H1 (cell line): ENCODE measurements around the gene HEATR1. TPM values are rescaled to one million over a fixed set of nuclear protein-coding genes. Genes with fewer than 3 reads are reported as not detected.

Source experiments
- CTCF ChIA-PET: fragments of 300-600 bp; sonication (Branson Sonifier 250); formaldehyde crosslinking; loops from one replicate; lab custom pipeline; 2021; ENCODE audit not compliant: partially characterized antibody; lab: Charles Lee
- POLR2A ChIA-PET: fragments of 300-600 bp; sonication (Branson Sonifier 250); formaldehyde crosslinking; loops from one replicate; lab custom pipeline; 2021; ENCODE audit warnings: inconsistent platforms; ENCODE audit not compliant: partially characterized antibody; lab: Charles Lee
- DNase-seq, 2 experiments: peaks; one replicate each; pipeline versions ENCODE4 v3.0.0 to v3.0.0-alpha.2; 2010 to 2022; ENCODE audit warnings: low spot score in 2 of 2, low read depth in 1 of 2, mixed read lengths in 1 of 2
- FAIRE-seq: peaks from 2 replicates; lab custom pipeline; 2011; peaks lifted over from hg19 to GRCh38; lab: Jason Lieb, UNC
- H2AFZ ChIP-seq: 2 replicates; pipeline ENCODE4 v1.8.1; 2012; ENCODE audit warnings: low read length, inconsistent platforms
- H2AK5ac ChIP-seq: 2 replicates; pipeline ENCODE4 v1.6.1; 2013; ENCODE audit warnings: low read depth, low read length
- H2BK120ac ChIP-seq: replicated peaks from 2 replicates; pipeline ENCODE3; 2013; ENCODE audit warnings: low read depth, low read length, inconsistent platforms
- H2BK12ac ChIP-seq: 2 replicates; pipeline ENCODE4 v1.6.1; 2013; ENCODE audit warnings: low read depth, low read length
- H2BK15ac ChIP-seq: 2 replicates; pipeline ENCODE4 v1.6.1; 2013; ENCODE audit warnings: low read length
- H2BK20ac ChIP-seq: 2 replicates; pipeline ENCODE4 v1.6.1; 2013; ENCODE audit warnings: low read length
- H2BK5ac ChIP-seq: 2 replicates; pipeline ENCODE4 v1.6.1; 2013; ENCODE audit warnings: low read depth, low read length
- H3K14ac ChIP-seq: 2 replicates; pipeline ENCODE4 v1.6.1; 2013; ENCODE audit warnings: inconsistent platforms; ENCODE audit not compliant: insufficient read length
- H3K18ac ChIP-seq: 2 replicates; pipeline ENCODE4 v1.6.1; 2013; ENCODE audit warnings: low read length; ENCODE audit errors: extremely low read depth
- H3K23ac ChIP-seq: 2 replicates; pipeline ENCODE4 v1.6.1; 2013; ENCODE audit warnings: inconsistent platforms; ENCODE audit not compliant: insufficient read length
- H3K23me2 ChIP-seq: 2 replicates; pipeline ENCODE4 v1.6.1; 2013; ENCODE audit warnings: low read depth, low read length
- H3K27ac ChIP-seq: 2 replicates; pipeline ENCODE4 v1.6.1; 2011; ENCODE audit warnings: low read depth, low read length, inconsistent platforms
- H3K27me3 ChIP-seq, 4 experiments: replicated peaks in 1 of 4; 1 replicate in 1 of 4; 2 replicates in 3 of 4; pipeline versions ENCODE4 v1.6.1 to v1.8.1; 2011 to 2013; ENCODE audit warnings: low read length in 3 of 4, mild to moderate bottlenecking in 3 of 4, inconsistent platforms in 2 of 4, mixed read lengths in 2 of 4, moderate library complexity in 1 of 4; ENCODE audit not compliant: control insufficient read depth in 3 of 4, insufficient read depth in 3 of 4; ENCODE audit errors: extremely low read depth in 1 of 4
- H3K36me3 ChIP-seq, 4 experiments: 2 replicates each; pipeline versions ENCODE4 v1.6.1 to v1.8.1; 2011 to 2013; ENCODE audit warnings: mild to moderate bottlenecking in 4 of 4, low read length in 3 of 4, moderate library complexity in 2 of 4, control low read depth in 1 of 4, inconsistent platforms in 1 of 4; ENCODE audit not compliant: insufficient read depth in 4 of 4, control insufficient read depth in 2 of 4
- H3K4ac ChIP-seq: replicated peaks from 2 replicates; pipeline ENCODE3; 2013; ENCODE audit warnings: low read length, low read depth, mixed read lengths, inconsistent platforms; ENCODE audit not compliant: insufficient read length
- H3K4me1 ChIP-seq, 4 experiments: replicated peaks in 1 of 4; 1 replicate in 1 of 4; 2 replicates in 3 of 4; pipeline versions ENCODE4 v1.6.1 to v1.8.1; 2011 to 2013; ENCODE audit warnings: low read length in 3 of 4, inconsistent platforms in 2 of 4, mixed read lengths in 1 of 4; ENCODE audit not compliant: insufficient read depth in 4 of 4, control insufficient read depth in 3 of 4
- H3K4me2 ChIP-seq, 2 experiments: 2 replicates each; pipeline versions ENCODE4 v1.6.1 to v1.8.1; 2011 to 2013; ENCODE audit warnings: low read depth in 2 of 2, low read length in 2 of 2, control low read depth in 1 of 2, inconsistent platforms in 1 of 2, mild to moderate bottlenecking in 1 of 2; ENCODE audit not compliant: insufficient read depth in 1 of 2
- H3K4me3 ChIP-seq, 4 experiments: fragments of 200-600, 300-600 bp in 1 of 4; sonication (generic), shearing (Covaris generic), sonication (Bioruptor Twin) in 1 of 4; 2 replicates each; pipeline versions ENCODE4 v1.5.1 to v1.8.1; 2011 to 2016; ENCODE audit warnings: low read length in 4 of 4, low read depth in 3 of 4, control low read depth in 2 of 4, inconsistent platforms in 2 of 4, mild to moderate bottlenecking in 2 of 4, mixed read lengths in 1 of 4, moderate library complexity in 1 of 4; ENCODE audit not compliant: insufficient read depth in 2 of 4; ENCODE audit errors: extremely low read depth in 1 of 4
- H3K56ac ChIP-seq: replicated peaks from 2 replicates; pipeline ENCODE3; 2013; ENCODE audit warnings: low read depth, mild to moderate bottlenecking, mixed read lengths, low read length, inconsistent platforms; ENCODE audit not compliant: insufficient read length
- H3K79me1 ChIP-seq: 2 replicates; pipeline ENCODE4 v1.6.1; 2013; ENCODE audit warnings: low read depth, low read length, control low read depth
- H3K79me2 ChIP-seq, 2 experiments: 2 replicates each; pipeline versions ENCODE4 v1.6.1 to v1.8.1; 2012 to 2013; ENCODE audit warnings: low read length in 2 of 2, mild to moderate bottlenecking in 2 of 2, inconsistent platforms in 1 of 2; ENCODE audit not compliant: insufficient read depth in 2 of 2, control insufficient read depth in 1 of 2
- H3K9ac ChIP-seq, 4 experiments: replicated peaks in 1 of 4; 1 replicate in 1 of 4; 2 replicates in 3 of 4; pipeline versions ENCODE4 v1.6.1 to v1.8.1; 2011 to 2013; ENCODE audit warnings: low read depth in 3 of 4, low read length in 3 of 4, control low read depth in 2 of 4, mild to moderate bottlenecking in 2 of 4, moderate library complexity in 2 of 4, inconsistent platforms in 1 of 4; ENCODE audit errors: extremely low read depth in 1 of 4
- H3K9me3 ChIP-seq, 2 experiments: 2 replicates each; pipeline versions ENCODE4 v1.6.1 to v1.8.1; 2012 to 2013; ENCODE audit warnings: mild to moderate bottlenecking in 2 of 2, moderate library complexity in 2 of 2, control low read depth in 1 of 2, inconsistent platforms in 1 of 2, low read depth in 1 of 2, low read length in 1 of 2, mixed read lengths in 1 of 2; ENCODE audit not compliant: insufficient read depth in 2 of 2
- H4K20me1 ChIP-seq, 2 experiments: replicated peaks in 1 of 2; 2 replicates each; pipeline versions ENCODE3 to v1.8.1; 2011 to 2013; ENCODE audit warnings: inconsistent platforms in 2 of 2, low read length in 2 of 2, mild to moderate bottlenecking in 1 of 2; ENCODE audit not compliant: insufficient read depth in 2 of 2, control insufficient read depth in 1 of 2
- H4K5ac ChIP-seq: 2 replicates; pipeline ENCODE4 v1.6.1; 2013; ENCODE audit warnings: low read length, low read depth, mixed read lengths, inconsistent platforms; ENCODE audit not compliant: insufficient read length
- H4K8ac ChIP-seq: 2 replicates; pipeline ENCODE4 v1.8.0; 2013; ENCODE audit warnings: mild to moderate bottlenecking, moderate library complexity, low read length, inconsistent platforms; ENCODE audit not compliant: insufficient read depth; ENCODE audit errors: extremely low read depth
- H4K91ac ChIP-seq: replicated peaks from 2 replicates; pipeline ENCODE3; 2013; ENCODE audit warnings: low read length, mixed read lengths, inconsistent platforms; ENCODE audit not compliant: insufficient read length
- BRCA1 ChIP-seq: IDR thresholded peaks from 2 replicates; pipeline ENCODE4 v1.6.1; 2012; ENCODE audit warnings: low read depth, low read length, improper control_type of control experiment
- CEBPB ChIP-seq: IDR thresholded peaks from 2 replicates; pipeline ENCODE4 v1.6.1; 2012; ENCODE audit warnings: low read depth, low read length
- GABPA ChIP-seq: IDR thresholded peaks from 2 replicates; pipeline ENCODE4 v1.6.1; 2011; ENCODE audit warnings: mild to moderate bottlenecking, low read length, moderate library complexity, borderline replicate concordance; ENCODE audit not compliant: insufficient read depth
- HDAC2 ChIP-seq, 2 experiments: fragments of 300-600 bp in 1 of 2; sonication (generic) in 1 of 2; IDR thresholded peaks; 2 replicates each; pipeline ENCODE4 v1.6.1; 2011 to 2012; ENCODE audit warnings: low read depth in 2 of 2, low read length in 2 of 2, mild to moderate bottlenecking in 2 of 2, moderate library complexity in 2 of 2, borderline replicate concordance in 1 of 2, inconsistent platforms in 1 of 2
- KDM5A ChIP-seq: fragments of 200-600 bp; IDR thresholded peaks from 2 replicates; pipeline ENCODE4 v1.7.1; 2012; ENCODE audit warnings: mild to moderate bottlenecking, low read length, inconsistent platforms, mixed read lengths
- SAP30 ChIP-seq: fragments of 300-600 bp; sonication (generic); IDR thresholded peaks from 2 replicates; pipeline ENCODE4 v1.7.1; 2012; ENCODE audit warnings: low read length, moderate library complexity, mild to moderate bottlenecking, inconsistent platforms; ENCODE audit not compliant: insufficient read depth, insufficient replicate concordance
- SIRT6 ChIP-seq: IDR thresholded peaks from one replicate; pipeline ENCODE4 v1.7.1; 2012; ENCODE audit warnings: low read length, inconsistent platforms
- YY1 ChIP-seq: IDR thresholded peaks from 2 replicates; pipeline ENCODE4 v1.6.1; 2011; ENCODE audit warnings: low read depth, mild to moderate bottlenecking, low read length
- WGBS, 2 experiments: shearing (Covaris generic) in 1 of 2; methylation state at CpG; one replicate each; pipeline versions ENCODE4 v1.1.6 to v1.1.7; 2013 to 2015; ENCODE audit warnings: low lambda C conversion rate in 2 of 2, mixed read lengths in 2 of 2, inconsistent platforms in 1 of 2, low coverage in 1 of 2, missing lambda C conversion rate in 1 of 2; ENCODE audit not compliant: insufficient replicate concordance in 2 of 2, insufficient coverage in 1 of 2, insufficient read length in 1 of 2; ENCODE audit errors: extremely low coverage in 1 of 2, missing lambda C conversion rate in 1 of 2; 5-methylcytosine and 5-hydroxymethylcytosine counted together
- polyA plus RNA-seq, 7 experiments: library from polyadenylated mRNA; depleted of rRNA in 3 of 7; stranded (reverse) in 5 of 7; unstranded in 2 of 7; fragments of >200 nt in 5 of 7; fragments of 200-250 nt in 2 of 7; gene quantifications; 1 replicate in 5 of 7; 2 replicates in 1 of 7; 4 replicates in 1 of 7; pipeline versions ENCODE4 v1.2.1 to v1.2.3, GENCODE V29; 2011 to 2013; ENCODE audit warnings: missing spikeins in 2 of 7, mixed read lengths in 2 of 7
- total RNA-seq: library from RNA; stranded (reverse); fragmentation: NEBNext Ultra II Directional; extraction: Animal tissue kit (Norgen Biotek cat#: 25700); gene quantifications from 2 replicates; pipeline ENCODE4 v1.2.1, GENCODE V29; 2021
- TF ChIP-seq, protein P1 (sequence below): IDR thresholded peaks from 2 replicates; pipeline ENCODE4 v1.6.1; 2012; ENCODE audit warnings: inconsistent platforms
- TF ChIP-seq, protein P2 (sequence below): IDR thresholded peaks from 2 replicates; pipeline ENCODE4 v1.6.1; 2012; ENCODE audit warnings: inconsistent platforms

HEATR1 gene
- total and polyA plus RNA-seq, 2 of the 8 experiments (the other 6 are each of a cell fraction or from before 2014, with no cell fraction given), result 13.0 to 95.8 TPM

DNA sequence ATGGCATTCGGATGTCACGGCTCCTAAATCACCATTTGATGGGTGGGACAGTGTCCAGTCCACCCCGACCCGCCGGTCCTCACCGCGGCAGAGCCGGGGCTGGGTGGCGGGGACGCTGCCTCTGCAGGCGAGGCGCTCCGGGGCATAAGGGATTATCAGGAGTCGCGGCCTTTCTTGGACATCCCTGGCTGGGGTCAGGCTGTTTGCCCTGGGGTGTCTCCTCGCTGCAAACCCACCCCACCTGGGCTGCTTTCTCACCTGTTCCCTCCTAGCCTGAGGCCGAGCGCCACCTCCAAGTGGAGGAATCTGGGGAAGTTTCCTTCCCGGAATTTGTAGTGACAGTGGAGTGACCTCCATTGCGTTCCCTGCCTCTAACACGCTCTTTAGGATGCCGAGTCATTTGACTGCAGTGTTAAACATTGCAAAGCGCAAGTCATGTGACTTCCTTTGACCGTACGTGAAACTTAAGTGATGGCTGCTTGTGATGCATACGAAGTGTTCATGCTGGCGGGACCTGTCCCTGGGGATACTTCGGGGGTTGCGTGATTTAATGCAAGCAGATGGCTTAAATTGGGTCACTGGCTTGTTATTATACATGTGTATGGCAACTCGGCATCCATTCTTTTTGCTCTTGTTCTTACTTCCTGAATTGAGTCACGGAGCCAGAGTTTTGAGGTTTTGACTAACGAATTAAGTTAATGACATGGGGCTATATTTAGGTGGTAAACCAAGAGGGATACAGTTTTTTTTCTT, 80.0 kb downstream of the HEATR1 start:
- ChIA-PET CTCF (no interaction called here), POLR2A (interaction anchor here (0.8 to 2.0 kb wide), 3 partner anchors 11 to 15 kb away, joined by 3 to 5 read pairs (median 3); no protein-coding TSS in a partner anchor)
- Histone ChIP-seq H3K4me3 (peak overlapping the region; percentile 67 to 83 (median 76)), H3K9ac (peak overlapping the region in 3 of 4 experiments; percentile 10 to 42 (median 14); a peak in 3 of 7 replicates), H3K23ac (no peak overlapping the region), H4K91ac (peak overlapping the region; percentile 44), H3K4me1 (no peaks in the 10 kb centered on the region; a peak in 3 of 7 replicates), H3K27me3 (peaks cover 0 to 21% (median 11%) of the 10 kb centered on the region in 4 experiments; a peak in 5 of 7 replicates), H3K14ac (no peak overlapping the region), H2BK12ac (no peak overlapping the region), H2BK20ac (peak overlapping the region; percentile 55; the same call in 1 of the 2 replicates), H2AK5ac (no peak overlapping the region), H3K27ac (no peak overlapping the region), H3K4me2 (peak overlapping the region; percentile 93 to 98), H3K23me2 (peaks cover 12% of the 10 kb centered on the region), H3K18ac (peak overlapping the region; percentile 83), H2BK120ac (no peak overlapping the region), H2BK5ac (no peak overlapping the region), H3K79me1 (no peaks in the 10 kb centered on the region), H2BK15ac (peak overlapping the region; percentile 0; the same call in 1 of the 2 replicates), H4K20me1 (no peaks in the 10 kb centered on the region), H3K56ac (peak overlapping the region; percentile 24), H4K5ac (peak overlapping the region; percentile 35), H3K79me2 (no peaks in the 10 kb centered on the region), H3K36me3 (no peaks in the 10 kb centered on the region), H3K4ac (peak overlapping the region; percentile 23), H3K9me3 (no peaks in the 10 kb centered on the region), H2AFZ (peak overlapping the region; percentile 96), H4K8ac (peak overlapping the region; percentile 87; the same call in 1 of the 2 replicates)
- DNase-seq (peak in 1 of 2 experiments; percentile 67), FAIRE-seq (peak; percentile 50)
- WGBS, 2 experiments, result 7% methylated on average over 27 of the region's 32 CpGs; no CpG with 5 or more reads in 1 of the 2 experiments
- TF ChIP-seq SAP30, result peak; percentile 58
- no peak for TF ChIP-seq KDM5A
- no peak for TF ChIP-seq GABPA
- TF ChIP-seq SIRT6, result no peak
- TF ChIP-seq YY1, result peak; percentile 77
- TF ChIP-seq CEBPB, result no peak
- no peak for TF ChIP-seq BRCA1
- TF ChIP-seq, protein P1, sequence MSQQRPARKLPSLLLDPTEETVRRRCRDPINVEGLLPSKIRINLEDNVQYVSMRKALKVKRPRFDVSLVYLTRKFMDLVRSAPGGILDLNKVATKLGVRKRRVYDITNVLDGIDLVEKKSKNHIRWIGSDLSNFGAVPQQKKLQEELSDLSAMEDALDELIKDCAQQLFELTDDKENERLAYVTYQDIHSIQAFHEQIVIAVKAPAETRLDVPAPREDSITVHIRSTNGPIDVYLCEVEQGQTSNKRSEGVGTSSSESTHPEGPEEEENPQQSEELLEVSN, result 0 out of 2 replicates have a peak, but pooled peaks have one; percentile 35
- TF ChIP-seq, protein P2, sequence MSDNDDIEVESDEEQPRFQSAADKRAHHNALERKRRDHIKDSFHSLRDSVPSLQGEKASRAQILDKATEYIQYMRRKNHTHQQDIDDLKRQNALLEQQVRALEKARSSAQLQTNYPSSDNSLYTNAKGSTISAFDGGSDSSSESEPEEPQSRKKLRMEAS, result peak; percentile 56; the same call in 1 of the 2 replicates
- no peak for TF ChIP-seq HDAC2 (IDR thresholded peaks at IDR 0.05; ENCODE audit: borderline replicate concordance in 1 of 2, low read depth in 2 of 2, low read length in 2 of 2)
